Measurements from ENCODE around the gene MUC6.

The MUC6 gene

DNA sequence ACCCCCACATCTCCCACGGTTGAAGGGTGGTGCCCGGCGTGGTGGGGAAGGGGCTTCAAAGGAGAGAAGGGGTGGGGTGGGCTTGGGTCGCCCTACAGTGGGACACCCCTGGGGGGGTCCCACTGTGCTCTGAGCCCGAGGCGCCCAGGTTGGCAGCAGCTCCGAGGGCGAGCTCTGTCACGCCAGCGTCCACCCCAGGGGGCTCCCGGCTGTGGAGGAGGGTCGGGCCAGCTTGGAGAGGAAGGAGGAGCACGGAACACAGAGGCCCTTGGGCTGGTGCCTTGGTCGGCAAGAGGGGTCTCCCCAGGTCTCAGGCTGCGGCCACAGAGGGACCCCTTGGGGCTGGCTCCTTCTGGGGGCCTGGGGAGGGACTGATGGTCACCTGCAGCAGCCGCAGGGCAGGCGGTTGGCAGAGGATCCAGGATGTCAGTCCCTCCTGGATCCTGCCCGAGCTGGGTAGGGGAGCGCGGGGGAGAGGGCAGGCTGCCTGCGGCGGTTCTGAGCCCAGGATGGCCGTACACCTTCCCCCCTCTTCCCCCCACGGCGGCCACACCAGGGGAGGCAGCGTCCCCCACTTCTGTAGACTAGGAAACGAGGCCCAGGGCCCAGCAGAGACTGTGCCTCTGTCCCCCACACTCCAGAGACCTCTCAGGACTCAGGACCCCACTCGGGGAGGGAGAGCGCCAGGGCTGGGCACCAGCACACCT lies 788 bp downstream of the MUC6 start:
- no peak for DNase-seq

DNA sequence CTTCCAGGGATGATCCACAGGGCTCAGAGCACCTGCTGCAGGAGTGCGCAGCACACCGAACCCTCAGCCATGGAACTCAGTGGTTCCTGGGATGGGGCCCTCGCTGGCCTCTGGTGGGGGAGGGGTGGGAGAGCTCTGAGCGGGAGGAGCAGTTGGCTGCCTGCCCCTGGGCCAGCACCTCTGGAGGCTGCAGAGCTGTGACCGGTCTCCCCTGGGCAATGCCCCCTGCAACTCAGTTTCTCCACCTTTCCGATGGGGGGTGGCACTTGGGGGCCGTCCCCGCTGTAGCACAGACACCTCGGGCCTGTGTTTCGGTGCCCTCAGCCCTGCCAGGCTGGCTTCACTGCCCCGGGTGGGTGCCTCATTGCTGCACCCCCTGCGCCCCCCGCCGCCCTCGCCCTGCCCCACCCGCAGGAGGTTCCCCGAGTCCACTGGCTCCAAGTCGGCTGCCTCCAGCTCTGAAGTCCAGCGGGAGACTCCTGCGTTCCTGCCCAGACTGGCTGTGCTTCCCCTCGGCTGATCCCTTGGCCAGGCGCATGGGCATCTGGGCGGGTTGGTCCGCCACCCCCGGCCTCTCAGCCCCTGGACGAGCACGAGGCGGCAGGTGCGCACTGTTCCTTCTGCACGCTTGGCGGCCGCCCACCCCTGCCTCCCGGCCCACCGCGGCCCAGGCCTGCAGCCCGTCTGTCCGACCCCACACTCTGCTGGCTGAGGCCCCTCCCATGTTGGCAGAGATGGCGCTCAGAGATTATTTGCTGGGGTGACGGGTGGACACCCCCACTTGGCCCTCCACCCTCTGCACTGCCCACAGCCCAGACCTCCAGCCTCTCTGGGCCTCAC lies 1.8 kb downstream of the MUC6 start:
- no peak for DNase-seq

DNA sequence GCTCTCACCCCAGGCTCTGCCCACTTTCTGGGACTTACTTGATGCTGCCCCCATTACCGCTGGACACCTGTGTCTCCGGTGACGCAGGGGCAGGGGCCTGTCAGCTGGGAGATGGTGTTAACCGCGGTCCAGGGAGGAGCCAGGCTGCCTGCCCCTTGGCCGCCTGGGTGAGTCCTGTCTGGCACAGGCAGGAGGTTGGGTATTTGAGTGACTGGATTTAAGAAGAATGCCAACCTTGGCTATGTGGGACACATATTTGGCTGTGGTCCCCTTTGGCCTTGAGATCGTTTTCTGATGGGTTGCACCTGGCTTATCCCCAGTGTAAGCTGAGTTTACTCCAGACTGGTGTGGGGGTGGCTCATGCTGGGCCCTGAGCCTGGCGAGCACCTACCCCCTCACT lies 2.5 kb downstream of the MUC6 start:
- DNase-seq: no peak

DNA sequence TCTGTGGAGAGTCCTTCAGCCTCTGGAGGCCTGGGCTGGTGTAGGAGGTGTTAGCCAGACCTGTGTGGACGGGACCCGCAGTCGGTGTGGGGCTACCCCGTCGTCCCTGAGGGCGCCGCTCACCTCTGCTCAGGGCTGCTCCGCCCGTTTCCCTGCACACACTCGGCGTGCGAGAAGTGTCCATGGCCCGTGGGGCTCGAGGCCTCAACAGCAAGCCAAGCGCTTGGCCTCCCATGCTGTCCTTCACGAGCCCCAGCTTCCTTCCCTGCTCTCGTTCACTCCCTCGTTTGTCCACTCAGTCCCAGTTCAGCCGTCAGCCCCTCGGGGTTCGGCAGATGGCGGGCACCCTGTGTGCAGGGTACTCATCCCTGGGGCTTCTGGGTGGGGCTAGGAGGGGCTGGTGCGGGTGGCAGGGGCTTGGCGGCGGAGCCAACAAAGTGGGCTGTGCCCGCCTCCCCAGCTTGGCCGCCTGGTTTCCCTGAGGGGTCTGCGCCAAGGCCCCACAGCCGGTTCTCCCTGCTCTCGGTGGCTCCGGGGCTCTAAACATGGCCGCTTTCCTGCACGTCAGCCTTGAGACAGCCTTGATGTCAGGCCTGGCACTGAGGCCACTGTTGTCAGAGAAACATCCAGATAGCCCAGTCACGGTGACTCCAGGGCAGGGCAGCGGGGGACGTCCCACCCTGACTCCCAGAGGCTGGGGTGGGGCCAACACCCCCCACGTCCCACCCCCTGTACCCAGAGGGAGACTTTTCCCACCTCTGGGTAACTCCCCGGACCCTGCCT lies 3.3 kb downstream of the MUC6 start:
- no peak for DNase-seq

DNA sequence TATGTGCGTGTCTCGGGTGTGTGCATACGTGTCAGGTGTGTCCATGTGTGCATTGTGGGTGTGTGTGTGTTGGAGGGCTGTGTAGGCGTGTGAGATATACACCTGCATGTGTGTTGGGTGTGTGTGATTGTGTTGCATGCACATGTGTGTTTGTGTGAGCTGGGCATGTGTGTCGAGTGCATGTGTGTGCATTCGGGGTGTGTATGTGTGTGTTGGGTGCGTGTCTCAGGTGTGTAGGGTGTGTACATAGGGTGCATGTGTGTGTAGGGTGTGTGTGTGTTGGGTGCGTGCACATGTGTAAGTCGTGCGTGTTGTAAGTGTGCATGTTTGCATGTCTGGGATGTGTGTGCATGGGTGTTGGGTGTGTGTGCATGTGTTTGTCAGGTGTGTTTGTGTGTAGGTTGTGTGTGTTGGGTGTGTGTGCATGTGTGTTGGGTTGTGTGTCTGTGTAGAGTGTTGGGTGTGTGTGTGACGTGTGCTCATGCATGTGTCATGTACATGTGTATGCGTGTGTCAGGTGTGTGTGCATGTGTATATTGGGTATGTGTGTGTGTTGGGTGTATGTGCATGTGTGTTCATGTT lies 4.1 kb downstream of the MUC6 start:
- no peak for DNase-seq

DNA sequence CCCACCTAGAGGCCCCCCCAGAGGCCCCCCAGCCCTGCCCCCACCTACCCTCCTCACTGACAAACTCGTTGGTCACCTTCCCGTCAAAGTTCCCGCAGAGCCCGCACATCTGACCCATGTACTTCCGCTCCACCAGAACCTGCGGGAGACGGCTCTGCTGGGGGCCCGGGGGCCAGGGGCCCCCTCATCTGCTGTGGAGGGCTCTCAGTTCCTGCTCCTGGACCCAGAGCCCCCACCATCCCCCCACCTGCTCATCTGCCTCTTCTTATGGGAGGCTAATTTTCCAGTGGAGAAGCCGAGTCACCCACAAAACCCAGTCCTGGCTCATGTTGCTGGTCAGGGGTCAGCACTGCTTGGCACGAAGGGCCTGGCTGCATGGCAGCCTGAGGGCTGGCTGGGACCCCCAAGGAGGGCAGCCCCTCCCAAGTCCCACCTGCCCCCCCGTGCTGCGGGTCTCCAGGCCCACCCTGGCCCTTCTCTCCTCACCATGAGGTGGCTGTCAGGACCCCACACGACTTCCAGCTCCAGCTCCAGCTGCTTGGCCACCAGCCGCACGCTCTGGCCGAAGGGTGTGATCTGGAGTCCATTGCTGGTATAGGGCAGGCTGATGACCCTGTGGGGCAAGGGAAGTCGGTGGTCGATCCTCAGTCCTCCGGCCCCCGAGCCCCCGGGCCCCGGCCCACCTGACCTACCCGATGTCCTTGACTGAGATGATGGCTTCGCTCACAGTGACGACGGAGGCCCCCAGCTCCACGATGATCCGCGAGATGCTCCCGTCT lies 5.2 kb downstream of the MUC6 start:
- DNase-seq: no peak

DNA sequence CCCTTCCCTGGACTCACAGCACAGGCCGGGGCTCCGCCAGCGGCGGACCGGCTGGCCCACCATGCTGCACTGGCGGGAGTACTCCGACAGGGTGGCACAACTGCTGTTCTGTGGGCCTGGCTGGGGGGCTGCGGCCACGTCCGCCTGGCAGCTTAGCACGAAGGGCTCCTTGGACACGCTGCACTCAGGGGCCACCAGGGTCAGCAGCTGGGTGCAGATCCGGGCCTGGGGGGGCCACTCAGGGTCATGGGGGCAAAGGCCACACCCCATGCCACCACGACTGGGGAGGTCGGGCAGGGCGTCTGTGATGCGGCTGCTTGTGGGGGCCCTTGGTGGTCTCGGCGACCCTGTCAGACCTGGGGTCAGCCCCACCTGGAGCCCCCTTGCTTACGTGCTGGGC lies 6.0 kb downstream of the MUC6 start:
- no peak for DNase-seq

DNA sequence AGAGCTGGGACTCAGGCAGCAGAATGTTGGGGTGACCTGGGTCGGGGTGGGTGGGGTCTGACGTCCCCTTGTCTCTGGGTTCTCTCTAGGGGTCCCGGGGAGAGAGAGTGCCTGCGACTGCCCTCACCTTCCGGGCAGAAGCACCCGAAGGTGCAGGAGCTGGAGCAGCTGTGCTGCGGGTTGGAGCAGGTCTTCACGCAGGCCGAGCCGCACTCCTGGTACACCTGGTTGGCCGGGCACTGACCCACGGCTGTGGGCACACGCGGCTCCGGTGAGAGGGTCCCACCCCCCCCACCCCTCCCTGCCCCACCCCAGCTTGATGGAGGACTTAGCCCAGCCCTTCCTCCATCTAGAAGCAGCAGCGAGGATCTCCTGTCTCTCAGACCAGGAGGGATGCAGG lies 6.4 kb downstream of the MUC6 start:
- DNase-seq: no peak

DNA sequence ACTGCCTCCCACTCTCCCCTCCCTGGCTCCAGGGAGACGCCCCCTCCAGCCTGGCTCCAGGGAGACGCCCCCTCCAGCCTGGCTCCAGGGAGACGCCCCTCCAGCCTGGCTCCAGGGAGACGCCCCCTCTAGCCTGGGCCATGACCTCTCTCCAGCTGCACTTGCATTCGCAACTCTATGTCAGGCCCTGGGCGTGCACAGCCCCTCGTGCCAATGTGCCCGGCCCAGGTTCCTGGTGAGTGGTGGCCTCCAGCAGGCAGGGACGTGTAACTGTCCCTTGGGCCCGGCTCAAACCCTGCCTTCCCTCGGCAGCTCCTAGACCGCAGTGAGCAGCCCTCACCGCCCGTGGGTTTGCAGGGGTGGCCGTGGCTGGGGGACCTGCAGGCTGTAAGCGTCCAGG lies 6.9 kb downstream of the MUC6 start:
- DNase-seq: no peak

DNA sequence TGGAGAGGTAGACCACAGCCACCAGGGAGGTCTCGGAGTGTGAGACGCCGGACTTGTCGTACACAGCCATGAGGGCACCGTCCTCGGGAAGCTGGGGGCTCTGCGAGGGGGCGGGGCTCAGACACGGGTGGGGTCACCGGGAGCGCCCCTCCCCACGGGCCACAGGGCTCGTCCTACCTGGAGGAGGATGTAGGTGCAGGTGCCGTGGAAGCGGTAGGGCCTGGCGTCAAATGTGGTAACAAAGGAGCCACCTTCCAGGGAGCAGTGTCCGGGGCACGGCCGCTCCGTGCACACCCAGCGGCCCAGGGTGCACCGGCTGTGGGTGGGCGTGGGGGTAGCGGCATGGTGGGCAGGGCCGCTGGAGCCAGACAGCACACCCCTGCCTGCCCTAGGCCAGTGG lies 7.5 kb downstream of the MUC6 start:
- no peak for DNase-seq

DNA sequence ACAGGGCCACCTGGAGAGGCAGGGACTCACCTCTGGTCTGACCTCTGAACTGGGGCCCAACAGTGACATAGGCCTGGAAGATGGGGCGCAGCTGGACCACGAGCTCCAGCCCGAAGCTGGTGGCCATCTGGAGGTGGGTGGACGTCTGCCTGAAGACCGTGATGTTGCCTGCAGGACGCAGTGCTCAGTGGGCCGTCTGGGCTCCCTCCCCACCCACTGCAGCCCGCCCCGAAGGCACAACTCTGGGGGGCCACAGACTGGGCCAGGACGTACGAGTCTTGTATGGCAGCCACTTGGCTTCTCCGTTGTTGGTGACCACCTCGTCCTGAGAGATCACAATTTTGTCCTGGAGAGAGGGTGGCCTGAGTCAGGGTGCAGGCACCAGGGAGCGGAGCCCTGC lies 7.9 kb downstream of the MUC6 start:
- no peak for DNase-seq

DNA sequence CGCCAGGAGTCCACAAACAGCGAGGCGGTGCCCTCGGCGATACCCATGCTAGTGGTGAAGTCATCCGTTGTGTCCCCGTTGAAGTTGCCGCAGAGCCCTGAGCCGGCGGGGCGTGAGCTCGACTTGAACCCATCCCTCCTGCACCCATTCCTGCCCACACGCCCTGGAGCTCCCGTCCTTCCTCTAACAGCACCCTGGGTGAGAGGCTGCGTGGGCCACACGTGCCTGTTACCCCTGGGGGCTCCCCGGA lies 8.3 kb downstream of the MUC6 start:
- DNase-seq: no peak

DNA sequence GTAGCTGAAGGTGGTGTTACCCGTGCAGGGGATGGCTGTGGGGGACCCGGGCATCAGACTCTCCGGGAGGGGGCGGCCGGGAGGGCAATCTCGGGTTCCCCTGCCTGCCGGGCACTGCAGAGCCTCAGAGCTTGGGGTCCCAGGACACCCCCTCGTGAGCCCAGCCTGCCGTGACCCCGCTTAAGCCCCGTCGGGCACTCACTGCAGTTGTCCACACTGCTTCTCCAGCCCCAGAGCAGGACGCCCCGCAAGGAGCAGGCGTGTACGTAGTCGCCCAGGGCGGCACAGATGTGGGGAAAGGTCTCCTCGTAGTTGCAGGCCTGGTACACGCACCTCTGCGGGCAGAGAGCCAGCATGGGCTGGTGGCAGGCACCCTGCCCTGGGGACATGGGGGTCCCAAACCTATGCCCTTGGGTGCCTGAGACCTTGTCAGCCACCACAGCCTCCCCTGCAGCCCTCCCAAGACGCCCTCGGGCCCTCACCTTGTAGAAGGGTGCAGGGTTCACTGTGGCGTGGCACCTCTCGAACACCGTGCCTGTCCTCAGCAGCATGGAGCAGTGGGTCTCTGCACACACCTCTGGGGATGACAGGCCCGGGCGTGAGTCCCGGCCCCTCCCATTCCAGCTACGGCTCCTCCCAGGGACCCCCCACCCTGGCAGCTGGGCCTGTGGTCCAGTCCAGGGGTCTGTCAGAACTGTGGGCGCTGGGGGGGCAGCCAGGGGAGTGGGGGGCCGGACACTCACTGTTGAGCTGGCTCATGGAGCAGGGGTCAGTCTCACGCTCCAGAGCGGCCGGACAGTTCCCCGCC lies 8.8 kb downstream of the MUC6 start:
- DNase-seq: no peak

DNA sequence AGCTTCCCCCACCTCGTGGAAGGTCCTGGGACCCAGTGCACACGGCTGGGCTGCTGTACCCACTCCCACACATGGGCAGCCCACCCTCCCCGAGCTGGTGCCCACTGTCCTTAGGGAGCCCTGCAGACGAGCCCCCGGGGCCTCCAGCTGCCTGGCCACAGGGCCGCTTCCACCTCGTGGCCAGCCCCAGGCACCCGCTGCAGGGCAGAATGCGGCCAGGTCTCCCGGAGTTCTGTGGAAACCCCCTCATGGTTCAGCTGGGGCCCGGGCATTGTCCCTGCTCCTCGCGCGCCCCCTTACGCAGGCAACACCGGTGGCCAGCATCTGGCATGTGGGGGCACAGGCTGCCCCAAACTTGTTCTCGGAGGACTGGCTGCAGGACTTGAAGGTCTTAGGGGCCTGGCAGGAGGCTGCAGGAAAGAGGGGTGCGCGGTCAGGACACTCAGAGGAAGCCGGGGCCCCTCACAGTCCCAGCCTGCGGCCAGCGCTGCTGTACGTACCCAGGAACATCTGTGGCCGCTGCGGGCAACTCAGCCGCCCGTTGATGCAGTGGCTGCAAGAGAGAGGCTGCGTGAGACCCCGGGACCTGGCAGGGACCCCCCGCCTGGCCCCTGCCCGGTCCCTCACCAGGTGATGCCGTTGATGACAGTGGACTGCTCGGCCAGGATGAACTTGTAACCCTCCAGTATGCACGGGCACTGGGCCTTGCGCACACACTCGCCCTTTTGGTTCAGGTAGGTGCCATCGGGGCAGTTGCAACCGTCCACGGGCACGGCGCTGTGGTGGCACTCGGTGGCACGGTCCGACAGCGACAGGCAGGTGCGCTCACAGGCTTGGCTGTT lies 9.7 kb downstream of the MUC6 start:
- DNase-seq: no peak

DNA sequence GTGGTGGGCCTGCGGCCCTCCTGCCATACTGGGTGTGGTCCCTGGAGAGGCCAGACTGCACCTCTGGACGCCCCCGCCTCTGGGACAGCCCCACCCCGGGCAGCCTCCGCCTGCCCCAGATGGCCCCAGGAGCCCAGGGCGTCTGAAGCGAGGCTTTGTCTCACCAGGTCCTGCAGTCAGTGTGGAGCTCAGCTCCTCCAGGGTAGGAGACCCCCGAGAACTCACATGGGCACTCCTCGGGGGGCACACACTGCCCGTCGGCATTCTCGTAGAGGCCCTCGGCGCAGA lies 10.4 kb downstream of the MUC6 start:
- no peak for DNase-seq

DNA sequence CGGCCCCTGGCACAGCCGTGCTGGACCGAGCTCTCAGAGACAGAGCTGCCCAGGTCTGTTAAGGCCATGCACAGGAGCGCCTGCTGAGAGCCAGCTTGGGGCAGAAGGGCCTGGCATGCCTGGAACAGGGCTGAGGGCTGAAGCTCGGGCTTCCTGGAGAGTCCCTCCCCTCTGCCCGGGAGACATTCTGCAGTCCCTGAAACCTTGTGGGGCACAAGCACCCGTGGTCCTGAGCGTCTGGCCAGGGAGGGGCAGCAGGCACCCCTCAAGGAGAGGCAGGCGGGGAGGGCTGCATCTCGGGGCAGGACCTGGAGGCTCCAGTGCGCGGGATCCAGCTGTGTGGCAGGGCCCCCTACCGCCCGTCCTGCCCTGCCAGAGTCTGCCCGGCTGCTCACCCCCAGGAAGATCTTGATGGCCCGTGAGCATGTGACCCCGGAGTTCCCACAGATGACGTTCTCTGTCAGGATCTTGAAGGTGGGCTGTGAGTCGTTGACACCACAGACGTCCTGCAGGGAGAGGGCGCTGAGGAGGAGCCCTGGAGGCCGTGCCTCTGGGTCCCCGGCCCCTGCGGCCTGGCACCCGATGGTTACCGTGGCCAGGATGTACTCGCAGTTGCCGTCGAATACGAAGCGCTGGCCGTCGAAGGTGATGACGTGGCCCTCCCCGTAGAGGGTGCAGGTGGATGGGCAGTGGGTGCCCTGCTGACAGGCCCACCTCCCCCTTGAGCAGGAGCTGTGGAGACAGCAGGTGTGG lies 10.9 kb downstream of the MUC6 start:
- no peak for DNase-seq

DNA sequence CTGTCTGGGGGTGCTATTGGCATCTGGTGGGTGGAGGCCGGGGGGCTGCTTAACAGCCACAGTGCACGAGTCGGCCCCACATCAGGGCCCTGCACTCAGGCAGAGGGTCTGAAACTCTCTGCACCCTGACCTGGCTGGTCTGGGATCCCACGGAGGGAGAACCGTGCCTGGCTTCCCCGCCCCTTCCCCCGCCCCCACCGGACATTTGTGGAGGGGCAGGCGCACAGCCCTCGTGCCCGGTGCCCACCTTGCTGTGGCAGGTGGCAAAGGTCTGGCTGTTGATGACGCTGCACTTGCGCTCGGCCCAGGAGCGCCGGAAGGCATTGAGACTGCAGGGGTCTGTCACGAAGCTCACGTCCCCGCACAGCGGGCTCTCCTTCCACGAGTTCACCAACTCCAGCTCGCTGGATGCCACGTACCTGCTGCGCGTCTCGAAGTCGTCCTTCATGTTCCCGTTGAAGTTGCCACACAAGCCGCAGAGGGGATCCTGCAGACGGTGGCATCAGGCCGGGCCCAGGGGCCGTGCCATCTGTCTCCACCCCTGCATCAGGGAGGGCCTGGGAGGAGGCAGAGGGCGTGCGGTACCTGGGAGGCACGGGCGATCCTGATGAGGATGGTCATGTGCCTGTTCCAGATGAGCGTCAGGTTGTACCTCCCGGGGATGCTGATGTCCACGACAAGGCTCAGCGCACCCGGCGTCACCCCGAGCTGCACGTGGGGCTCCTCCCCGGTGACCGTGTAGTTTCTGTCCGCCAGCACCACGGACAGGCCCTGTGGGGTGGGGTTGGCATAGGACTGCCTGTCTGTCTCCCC lies 11.7 kb downstream of the MUC6 start:
- no peak for DNase-seq

DNA sequence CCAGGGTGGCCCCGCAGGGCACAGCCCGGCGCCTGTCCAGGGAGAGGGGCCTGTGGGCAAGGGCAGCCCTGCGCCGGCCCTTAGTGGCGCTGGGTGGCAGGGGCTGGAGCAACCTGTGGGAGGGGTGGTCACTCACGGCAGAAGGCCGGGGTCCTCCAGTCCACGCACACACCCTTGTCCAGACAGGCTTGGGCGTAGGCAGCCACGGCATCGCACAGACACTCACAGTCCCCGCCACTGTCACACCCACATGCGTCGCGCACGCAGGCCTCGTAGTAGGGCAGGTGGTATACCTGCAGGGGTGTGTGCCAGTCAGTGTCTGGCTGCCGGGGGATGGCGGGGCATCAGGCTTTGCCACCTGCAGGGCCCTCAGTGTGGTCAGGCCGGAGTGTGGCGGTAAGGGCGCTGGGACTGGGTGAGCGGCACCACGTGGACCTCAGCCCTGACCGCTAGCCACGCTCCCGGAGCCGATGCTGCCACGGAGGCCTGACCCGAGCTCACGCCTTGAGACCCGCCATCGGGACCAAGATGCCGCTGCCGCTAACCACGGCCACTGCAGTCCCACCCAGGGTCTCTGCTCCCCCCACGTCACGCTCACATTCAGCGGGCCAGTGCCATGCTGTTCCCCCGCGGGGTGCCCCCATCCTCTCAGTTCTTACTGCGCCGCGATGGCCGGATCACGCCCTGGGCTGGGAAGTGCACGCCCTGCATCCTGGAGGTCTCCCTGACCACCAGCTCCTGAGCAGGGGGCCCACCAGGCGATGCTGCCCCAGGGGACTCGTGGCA lies 12.5 kb downstream of the MUC6 start:
- no peak for DNase-seq

All from right hindlimb (tissue), 1 donor.